Suprapubic skin (tissue), 4 donors: ENCODE results near the gene EPC1.

Experiments used
- CTCF ChIP-seq, 2 donors: fragments of 200-600 bp in 1 of 2; fragments of 450-650 bp in 1 of 2; sonication (generic) in 1 of 2; IDR thresholded peaks; one replicate each; pipeline ENCODE4 v1.5.1; 2016 to 2019; ENCODE audit warnings: antibody characterized with exemption in 2 of 2, mild to moderate bottlenecking in 1 of 2, moderate library complexity in 1 of 2
- EP300 ChIP-seq: sonication (generic); formaldehyde crosslinking; IDR thresholded peaks from one replicate; pipeline ENCODE4 v1.6.1; 2017; ENCODE audit warnings: antibody characterized with exemption
- POLR2A ChIP-seq, 2 donors: fragments of 450-650 bp; IDR thresholded peaks; one replicate each; pipeline ENCODE4 v1.6.1; 2017; ENCODE audit warnings: antibody characterized with exemption in 2 of 2, mild to moderate bottlenecking in 2 of 2, moderate library complexity in 2 of 2
- POLR2AphosphoS5 ChIP-seq, 3 donors: sonication (generic); formaldehyde crosslinking; IDR thresholded peaks; one replicate each; pipeline ENCODE4 v1.6.1; 2017; ENCODE audit warnings: antibody characterized with exemption in 3 of 3

GRCh38 chr10:32225976-32226375 lies 121.0 kb downstream of the EPC1 start:
- TF ChIP-seq POLR2A (IDR thresholded peaks at IDR 0.05) = no peak
- TF ChIP-seq CTCF (IDR thresholded peaks at IDR 0.05) = no peak
- no peak for TF ChIP-seq EP300
- TF ChIP-seq POLR2AphosphoS5 (IDR thresholded peaks at IDR 0.05) = no peak
